H1 (cell line): Measurements from ENCODE around the gene PPRC1. TPM values are rescaled to one million over a fixed set of nuclear protein-coding genes. Genes with fewer than 3 reads are reported as not detected.

Source experiments
- CTCF ChIA-PET: fragments of 300-600 bp; sonication (Branson Sonifier 250); formaldehyde crosslinking; loops from one replicate; lab custom pipeline; 2021; ENCODE audit not compliant: partially characterized antibody; lab: Charles Lee
- POLR2A ChIA-PET: fragments of 300-600 bp; sonication (Branson Sonifier 250); formaldehyde crosslinking; loops from one replicate; lab custom pipeline; 2021; ENCODE audit warnings: inconsistent platforms; ENCODE audit not compliant: partially characterized antibody; lab: Charles Lee
- DNase-seq, 2 experiments: peaks; one replicate each; pipeline versions ENCODE4 v3.0.0 to v3.0.0-alpha.2; 2010 to 2022; ENCODE audit warnings: low spot score in 2 of 2, low read depth in 1 of 2, mixed read lengths in 1 of 2
- FAIRE-seq: peaks from 2 replicates; lab custom pipeline; 2011; peaks lifted over from hg19 to GRCh38; lab: Jason Lieb, UNC
- H2AFZ ChIP-seq: 2 replicates; pipeline ENCODE4 v1.8.1; 2012; ENCODE audit warnings: low read length, inconsistent platforms
- H2AK5ac ChIP-seq: 2 replicates; pipeline ENCODE4 v1.6.1; 2013; ENCODE audit warnings: low read depth, low read length
- H2BK120ac ChIP-seq: replicated peaks from 2 replicates; pipeline ENCODE3; 2013; ENCODE audit warnings: low read depth, low read length, inconsistent platforms
- H2BK12ac ChIP-seq: 2 replicates; pipeline ENCODE4 v1.6.1; 2013; ENCODE audit warnings: low read depth, low read length
- H2BK15ac ChIP-seq: 2 replicates; pipeline ENCODE4 v1.6.1; 2013; ENCODE audit warnings: low read length
- H2BK20ac ChIP-seq: 2 replicates; pipeline ENCODE4 v1.6.1; 2013; ENCODE audit warnings: low read length
- H2BK5ac ChIP-seq: 2 replicates; pipeline ENCODE4 v1.6.1; 2013; ENCODE audit warnings: low read depth, low read length
- H3K14ac ChIP-seq: 2 replicates; pipeline ENCODE4 v1.6.1; 2013; ENCODE audit warnings: inconsistent platforms; ENCODE audit not compliant: insufficient read length
- H3K18ac ChIP-seq: 2 replicates; pipeline ENCODE4 v1.6.1; 2013; ENCODE audit warnings: low read length; ENCODE audit errors: extremely low read depth
- H3K23ac ChIP-seq: 2 replicates; pipeline ENCODE4 v1.6.1; 2013; ENCODE audit warnings: inconsistent platforms; ENCODE audit not compliant: insufficient read length
- H3K23me2 ChIP-seq: 2 replicates; pipeline ENCODE4 v1.6.1; 2013; ENCODE audit warnings: low read depth, low read length
- H3K27ac ChIP-seq: 2 replicates; pipeline ENCODE4 v1.6.1; 2011; ENCODE audit warnings: low read depth, low read length, inconsistent platforms
- H3K27me3 ChIP-seq, 4 experiments: replicated peaks in 1 of 4; 1 replicate in 1 of 4; 2 replicates in 3 of 4; pipeline versions ENCODE4 v1.6.1 to v1.8.1; 2011 to 2013; ENCODE audit warnings: low read length in 3 of 4, mild to moderate bottlenecking in 3 of 4, inconsistent platforms in 2 of 4, mixed read lengths in 2 of 4, moderate library complexity in 1 of 4; ENCODE audit not compliant: control insufficient read depth in 3 of 4, insufficient read depth in 3 of 4; ENCODE audit errors: extremely low read depth in 1 of 4
- H3K36me3 ChIP-seq, 4 experiments: 2 replicates each; pipeline versions ENCODE4 v1.6.1 to v1.8.1; 2011 to 2013; ENCODE audit warnings: mild to moderate bottlenecking in 4 of 4, low read length in 3 of 4, moderate library complexity in 2 of 4, control low read depth in 1 of 4, inconsistent platforms in 1 of 4; ENCODE audit not compliant: insufficient read depth in 4 of 4, control insufficient read depth in 2 of 4
- H3K4ac ChIP-seq: replicated peaks from 2 replicates; pipeline ENCODE3; 2013; ENCODE audit warnings: low read length, low read depth, mixed read lengths, inconsistent platforms; ENCODE audit not compliant: insufficient read length
- H3K4me1 ChIP-seq, 4 experiments: replicated peaks in 1 of 4; 1 replicate in 1 of 4; 2 replicates in 3 of 4; pipeline versions ENCODE4 v1.6.1 to v1.8.1; 2011 to 2013; ENCODE audit warnings: low read length in 3 of 4, inconsistent platforms in 2 of 4, mixed read lengths in 1 of 4; ENCODE audit not compliant: insufficient read depth in 4 of 4, control insufficient read depth in 3 of 4
- H3K4me2 ChIP-seq, 2 experiments: 2 replicates each; pipeline versions ENCODE4 v1.6.1 to v1.8.1; 2011 to 2013; ENCODE audit warnings: low read depth in 2 of 2, low read length in 2 of 2, control low read depth in 1 of 2, inconsistent platforms in 1 of 2, mild to moderate bottlenecking in 1 of 2; ENCODE audit not compliant: insufficient read depth in 1 of 2
- H3K4me3 ChIP-seq, 4 experiments: fragments of 200-600, 300-600 bp in 1 of 4; sonication (generic), shearing (Covaris generic), sonication (Bioruptor Twin) in 1 of 4; 2 replicates each; pipeline versions ENCODE4 v1.5.1 to v1.8.1; 2011 to 2016; ENCODE audit warnings: low read length in 4 of 4, low read depth in 3 of 4, control low read depth in 2 of 4, inconsistent platforms in 2 of 4, mild to moderate bottlenecking in 2 of 4, mixed read lengths in 1 of 4, moderate library complexity in 1 of 4; ENCODE audit not compliant: insufficient read depth in 2 of 4; ENCODE audit errors: extremely low read depth in 1 of 4
- H3K56ac ChIP-seq: replicated peaks from 2 replicates; pipeline ENCODE3; 2013; ENCODE audit warnings: low read depth, mild to moderate bottlenecking, mixed read lengths, low read length, inconsistent platforms; ENCODE audit not compliant: insufficient read length
- H3K79me1 ChIP-seq: 2 replicates; pipeline ENCODE4 v1.6.1; 2013; ENCODE audit warnings: low read depth, low read length, control low read depth
- H3K79me2 ChIP-seq, 2 experiments: 2 replicates each; pipeline versions ENCODE4 v1.6.1 to v1.8.1; 2012 to 2013; ENCODE audit warnings: low read length in 2 of 2, mild to moderate bottlenecking in 2 of 2, inconsistent platforms in 1 of 2; ENCODE audit not compliant: insufficient read depth in 2 of 2, control insufficient read depth in 1 of 2
- H3K9ac ChIP-seq, 4 experiments: replicated peaks in 1 of 4; 1 replicate in 1 of 4; 2 replicates in 3 of 4; pipeline versions ENCODE4 v1.6.1 to v1.8.1; 2011 to 2013; ENCODE audit warnings: low read depth in 3 of 4, low read length in 3 of 4, control low read depth in 2 of 4, mild to moderate bottlenecking in 2 of 4, moderate library complexity in 2 of 4, inconsistent platforms in 1 of 4; ENCODE audit errors: extremely low read depth in 1 of 4
- H3K9me3 ChIP-seq, 2 experiments: 2 replicates each; pipeline versions ENCODE4 v1.6.1 to v1.8.1; 2012 to 2013; ENCODE audit warnings: mild to moderate bottlenecking in 2 of 2, moderate library complexity in 2 of 2, control low read depth in 1 of 2, inconsistent platforms in 1 of 2, low read depth in 1 of 2, low read length in 1 of 2, mixed read lengths in 1 of 2; ENCODE audit not compliant: insufficient read depth in 2 of 2
- H4K20me1 ChIP-seq, 2 experiments: replicated peaks in 1 of 2; 2 replicates each; pipeline versions ENCODE3 to v1.8.1; 2011 to 2013; ENCODE audit warnings: inconsistent platforms in 2 of 2, low read length in 2 of 2, mild to moderate bottlenecking in 1 of 2; ENCODE audit not compliant: insufficient read depth in 2 of 2, control insufficient read depth in 1 of 2
- H4K5ac ChIP-seq: 2 replicates; pipeline ENCODE4 v1.6.1; 2013; ENCODE audit warnings: low read length, low read depth, mixed read lengths, inconsistent platforms; ENCODE audit not compliant: insufficient read length
- H4K8ac ChIP-seq: 2 replicates; pipeline ENCODE4 v1.8.0; 2013; ENCODE audit warnings: mild to moderate bottlenecking, moderate library complexity, low read length, inconsistent platforms; ENCODE audit not compliant: insufficient read depth; ENCODE audit errors: extremely low read depth
- H4K91ac ChIP-seq: replicated peaks from 2 replicates; pipeline ENCODE3; 2013; ENCODE audit warnings: low read length, mixed read lengths, inconsistent platforms; ENCODE audit not compliant: insufficient read length
- ASH2L ChIP-seq: fragments of 200-600, 300-600 bp; sonication (generic); IDR thresholded peaks from one replicate; pipeline ENCODE4 v1.7.1; 2017; ENCODE audit warnings: low read length
- CBX5 ChIP-seq: fragments of 300-800, 300-1000 bp; sonication (generic); IDR thresholded peaks from 2 replicates; pipeline ENCODE4 v1.7.1; 2016; ENCODE audit warnings: antibody characterized with exemption, low read length, low read depth
- CREB1 ChIP-seq: IDR thresholded peaks from 2 replicates; pipeline ENCODE4 v1.6.1; 2012; ENCODE audit warnings: inconsistent platforms
- CTBP2 ChIP-seq: IDR thresholded peaks from 2 replicates; pipeline ENCODE4 v1.7.0; 2011; ENCODE audit warnings: borderline replicate concordance, mild to moderate bottlenecking, moderate library complexity, mixed read lengths, low read length; ENCODE audit not compliant: insufficient read depth, insufficient read length
- HDAC6 ChIP-seq: IDR thresholded peaks from one replicate; pipeline ENCODE4 v1.7.1; 2012; ENCODE audit warnings: low read depth, mild to moderate bottlenecking, inconsistent platforms, low read length, moderate library complexity
- JUND ChIP-seq: IDR thresholded peaks from 2 replicates; pipeline ENCODE4 v1.6.1; 2011; ENCODE audit warnings: mild to moderate bottlenecking, improper control_type of control experiment, low read length
- KDM5A ChIP-seq: fragments of 200-600 bp; IDR thresholded peaks from 2 replicates; pipeline ENCODE4 v1.7.1; 2012; ENCODE audit warnings: mild to moderate bottlenecking, low read length, inconsistent platforms, mixed read lengths
- PHF8 ChIP-seq: fragments of 200-600 bp; sonication (generic); conservative IDR thresholded peaks from 2 replicates; pipeline ENCODE4 v1.7.1; 2012; ENCODE audit warnings: low read depth, mild to moderate bottlenecking, inconsistent platforms, low read length, moderate library complexity
- SP2 ChIP-seq: IDR thresholded peaks from 2 replicates; pipeline ENCODE4 v1.6.1; 2012; ENCODE audit warnings: mild to moderate bottlenecking, low read length, inconsistent platforms
- SUZ12 ChIP-seq: fragments of 200-600 bp; sonication (generic); IDR thresholded peaks from 2 replicates; pipeline ENCODE4 v1.6.1; 2012; ENCODE audit warnings: mild to moderate bottlenecking, inconsistent platforms, low read length, moderate library complexity, mixed read lengths
- TAF7 ChIP-seq: optimal IDR thresholded peaks from 2 replicates; pipeline ENCODE3; 2011; ENCODE audit warnings: low read depth, mild to moderate bottlenecking, inconsistent platforms, low read length, moderate library complexity, borderline replicate concordance
- TBP ChIP-seq: IDR thresholded peaks from 2 replicates; pipeline ENCODE4 v1.6.1; 2011; ENCODE audit warnings: low read depth, low read length, improper control_type of control experiment
- WGBS, 2 experiments: shearing (Covaris generic) in 1 of 2; methylation state at CpG; one replicate each; pipeline versions ENCODE4 v1.1.6 to v1.1.7; 2013 to 2015; ENCODE audit warnings: low lambda C conversion rate in 2 of 2, mixed read lengths in 2 of 2, inconsistent platforms in 1 of 2, low coverage in 1 of 2, missing lambda C conversion rate in 1 of 2; ENCODE audit not compliant: insufficient replicate concordance in 2 of 2, insufficient coverage in 1 of 2, insufficient read length in 1 of 2; ENCODE audit errors: extremely low coverage in 1 of 2, missing lambda C conversion rate in 1 of 2; 5-methylcytosine and 5-hydroxymethylcytosine counted together
- polyA plus RNA-seq, 7 experiments: library from polyadenylated mRNA; depleted of rRNA in 3 of 7; stranded (reverse) in 5 of 7; unstranded in 2 of 7; fragments of >200 nt in 5 of 7; fragments of 200-250 nt in 2 of 7; gene quantifications; 1 replicate in 5 of 7; 2 replicates in 1 of 7; 4 replicates in 1 of 7; pipeline versions ENCODE4 v1.2.1 to v1.2.3, GENCODE V29; 2011 to 2013; ENCODE audit warnings: missing spikeins in 2 of 7, mixed read lengths in 2 of 7
- total RNA-seq: library from RNA; stranded (reverse); fragmentation: NEBNext Ultra II Directional; extraction: Animal tissue kit (Norgen Biotek cat#: 25700); gene quantifications from 2 replicates; pipeline ENCODE4 v1.2.1, GENCODE V29; 2021

The PPRC1 gene
- total and polyA plus RNA-seq, 2 of the 8 experiments (the other 6 are each of a cell fraction or from before 2014, with no cell fraction given) = 46.5 to 88.4 TPM

GRCh38 chr10:102114861-102115618, 17.8 kb upstream of the PPRC1 start:
- FAIRE-seq = no peak
- WGBS, 2 experiments = 3% methylated on average over 14 of the region's 23 CpGs; no CpG with 5 or more reads in 1 of the 2 experiments
- H2BK5ac ChIP-seq = peak overlapping the region; percentile 61; the same call in 1 of the 2 replicates
- TF ChIP-seq HDAC6 (no peak), PHF8 (0 out of 2 replicates have a peak, but pooled peaks have one; percentile 42), TBP (peak; percentile 64; the same call in 1 of the 2 replicates), KDM5A (no peak), CREB1 (no peak), CTBP2 (no peak), JUND (no peak), SP2 (no peak), ASH2L (peak; percentile 41), TAF7 (peak; percentile 84), CBX5 (no peak), SUZ12 (no peak)

More at GRCh38 chr10:102114861-102115618, 17.8 kb upstream of the PPRC1 start:
- DNase-seq = peak in 1 of 2 experiments; percentile 85
- Histone ChIP-seq H3K4me3 (peak overlapping the region; percentile 46 to 96 (median 69)), H3K4me2 (peak overlapping the region; percentile 65 to 69), H3K27me3 (no peaks in the 10 kb centered on the region), H2BK15ac (no peak overlapping the region), H3K18ac (peak overlapping the region; percentile 68; the same call in 1 of the 2 replicates), H3K14ac (no peak overlapping the region), H3K4ac (no peak overlapping the region), H4K5ac (peak overlapping the region; percentile 37), H4K20me1 (peaks cover 28 to 31% of the 10 kb centered on the region in 2 experiments), H2BK120ac (no peak overlapping the region), H3K4me1 (peaks cover 22 to 48% (median 31%) of the 10 kb centered on the region in 4 experiments), H3K56ac (no peak overlapping the region), H3K23ac (no peak overlapping the region), H4K91ac (peak overlapping the region; percentile 39), H3K79me1 (peaks cover 17% of the 10 kb centered on the region; the same call in 1 of the 2 replicates), H3K27ac (peak overlapping the region; percentile 59; the same call in 1 of the 2 replicates), H4K8ac (no peak overlapping the region), H3K23me2 (peaks cover 15% of the 10 kb centered on the region), H2BK12ac (no peak overlapping the region), H3K9ac (peak overlapping the region in 2 of 4 experiments; percentile 43 to 61; a peak in 4 of 7 replicates), H3K79me2 (peaks cover 24 to 82% of the 10 kb centered on the region in 2 experiments), H3K9me3 (no peaks in the 10 kb centered on the region), H2AFZ (no peak overlapping the region), H2AK5ac (no peak overlapping the region), H2BK20ac (no peak overlapping the region), H3K36me3 (peaks cover 10 to 19% (median 15%) of the 10 kb centered on the region in 4 experiments)
- POLR2A ChIA-PET = interaction anchor here (0.5 to 5.0 kb wide), 20 partner anchors 8 to 393 kb away, joined by 3 to 34 read pairs (median 4); partner anchors contain the start of genes NOLC1 and OGA
- CTCF ChIA-PET = interaction anchor here (0.6 to 6.1 kb wide), 7 partner anchors 12 to 284 kb away, joined by 3 to 33 read pairs (median 3); partner anchors contain the start of gene NOLC1
